Left ventricle myocardium superior (tissue), 1 donor: ENCODE measurements around the gene AHCYL1. TPM values are rescaled to one million over a fixed set of nuclear protein-coding genes. Genes with fewer than 3 reads are reported as not detected.

ENCODE experiments used
- ATAC-seq: fragments of 200-7000 bp; cut with Tn5 transposase; one replicate; pipeline ENCODE4 v1.9.1; 2020; ENCODE audit warnings: mild to moderate bottlenecking, moderate library complexity
- DNase-seq: peaks from one replicate; pipeline ENCODE4 v3.0.0-alpha.2; 2020
- intact Hi-C: fragments of 100-400 bp; cut with micrococcal nuclease; formaldehyde crosslinking; loops from one replicate; pipeline ENCODE4 v1.11.0; 2022
- total RNA-seq: library from RNA; stranded (reverse); fragmentation: NEBNext Ultra II Directional; extraction: Animal tissue kit (Norgen Biotek cat#: 25700); gene quantifications from one replicate; pipeline ENCODE4 v1.2.1, GENCODE V29; 2021
- donor health status: DM: no; HTN: yes; CAD: no; lungs with severe emphysema.

Gene AHCYL1
- total RNA-seq, 1 donor from 2014 or later, result 43.8 TPM

- no peak for ATAC-seq
- DNase-seq, result no peak
- intact Hi-C loops, result no loop called here
Measured at GRCh38 chr1:109971559-109971958, 13.0 kb upstream of the AHCYL1 start.

GRCh38 chr1:109974191-109974590, 10.4 kb upstream of the AHCYL1 start:
- intact Hi-C loops, result no loop called here
- DNase-seq (no peak), ATAC-seq (no peak)

GRCh38 chr1:109975718-109976117, 8.8 kb upstream of the AHCYL1 start:
- ATAC-seq, result no peak

GRCh38 chr1:109976762-109977161, 7.8 kb upstream of the AHCYL1 start:
- ATAC-seq, result no peak
- intact Hi-C loops, result no loop called here
- DNase-seq, result no peak

More at GRCh38 chr1:109975718-109976117, 8.8 kb upstream of the AHCYL1 start:
- DNase-seq, result no peak
- intact Hi-C loops, result no loop called here

- ATAC-seq (peak; percentile 77), DNase-seq (peak; percentile 56)
- intact Hi-C loops, result no loop called here
Measured at GRCh38 chr1:109977225-109977624, 7.3 kb upstream of the AHCYL1 start.

- ATAC-seq (peak; percentile 86), DNase-seq (peak; percentile 76)
- intact Hi-C loops, result no loop called here
Measured at GRCh38 chr1:109977657-109978378, 6.7 kb upstream of the AHCYL1 start.

GRCh38 chr1:109978761-109979488, 5.6 kb upstream of the AHCYL1 start:
- ATAC-seq, result no peak
- DNase-seq, result peak; percentile 22
- intact Hi-C loops, result no loop called here

- intact Hi-C loops, result no loop called here
- no peak for DNase-seq
Measured at GRCh38 chr1:109979489-109980091, 5.0 kb upstream of the AHCYL1 start.

GRCh38 chr1:109980324-109981003, 4.1 kb upstream of the AHCYL1 start:
- ATAC-seq (no peak), DNase-seq (peak; percentile 43)
- intact Hi-C loops, result no loop called here

More at GRCh38 chr1:109979489-109980091, 5.0 kb upstream of the AHCYL1 start:
- ATAC-seq, result no peak

- intact Hi-C loops, result no loop called here
- DNase-seq (no peak), ATAC-seq (no peak)
Measured at GRCh38 chr1:109981004-109981335, 3.6 kb upstream of the AHCYL1 start.

- intact Hi-C loops, result loop anchor here (2.0 kb wide), 1 partner anchor 207 kb away; no protein-coding TSS in a partner anchor
- DNase-seq, result peak; percentile 26
- ATAC-seq, result peak; percentile 1
Measured at GRCh38 chr1:109983380-109984189, 980 bp upstream of the AHCYL1 start.

GRCh38 chr1:109984190-109984455, 442 bp upstream of the AHCYL1 start:
- DNase-seq, result no peak
- intact Hi-C loops, result no loop called here
- ATAC-seq, result peak; percentile 29

GRCh38 chr1:109985247-109986053, 885 bp downstream of the AHCYL1 start:
- ATAC-seq, result no peak
- DNase-seq, result no peak
- intact Hi-C loops, result no loop called here

- ATAC-seq (no peak), DNase-seq (no peak)
- intact Hi-C loops, result no loop called here
Measured at GRCh38 chr1:109986054-109986444, 1.5 kb downstream of the AHCYL1 start.

- no peak for DNase-seq
- intact Hi-C loops, result no loop called here
- no peak for ATAC-seq
Measured at GRCh38 chr1:109988349-109988914, 3.9 kb downstream of the AHCYL1 start.

GRCh38 chr1:109989506-109990301, 5.1 kb downstream of the AHCYL1 start:
- intact Hi-C loops, result no loop called here
- ATAC-seq (no peak), DNase-seq (no peak)

- ATAC-seq, result peak; percentile 62
- DNase-seq, result no peak
- intact Hi-C loops, result no loop called here
Measured at GRCh38 chr1:109990302-109990653, 5.7 kb downstream of the AHCYL1 start.
